H1 (cell line): ENCODE results near the gene RNF168. TPM values are rescaled to one million over a fixed set of nuclear protein-coding genes. Genes with fewer than 3 reads are reported as not detected.

ENCODE experiments used
- BACH1 ChIP-seq: IDR thresholded peaks from 2 replicates; pipeline ENCODE4 v1.6.1; 2012; ENCODE audit warnings: low read length, improper control_type of control experiment
- CTBP2 ChIP-seq: IDR thresholded peaks from 2 replicates; pipeline ENCODE4 v1.7.0; 2011; ENCODE audit warnings: borderline replicate concordance, mild to moderate bottlenecking, moderate library complexity, mixed read lengths, low read length; ENCODE audit not compliant: insufficient read depth, insufficient read length
- EZH2 ChIP-seq: fragments of 200-600 bp; sonication (generic); IDR thresholded peaks from 2 replicates; pipeline ENCODE4 v1.7.1; 2012; ENCODE audit warnings: low read depth, mild to moderate bottlenecking, moderate library complexity, low read length, inconsistent platforms; ENCODE audit not compliant: severe bottlenecking
- JUND ChIP-seq: IDR thresholded peaks from 2 replicates; pipeline ENCODE4 v1.6.1; 2011; ENCODE audit warnings: mild to moderate bottlenecking, improper control_type of control experiment, low read length
- KDM1A ChIP-seq: fragments of 200-600, 300-600 bp; sonication (generic); IDR thresholded peaks from 2 replicates; pipeline ENCODE4 v1.7.1; 2016; ENCODE audit warnings: mild to moderate bottlenecking, low read length, borderline replicate concordance
- KDM5A ChIP-seq: fragments of 200-600 bp; IDR thresholded peaks from 2 replicates; pipeline ENCODE4 v1.7.1; 2012; ENCODE audit warnings: mild to moderate bottlenecking, low read length, inconsistent platforms, mixed read lengths
- RFX5 ChIP-seq: IDR thresholded peaks from 2 replicates; pipeline ENCODE4 v1.6.1; 2011; ENCODE audit warnings: low read depth, low read length, improper control_type of control experiment, borderline replicate concordance
- SP2 ChIP-seq: IDR thresholded peaks from 2 replicates; pipeline ENCODE4 v1.6.1; 2012; ENCODE audit warnings: mild to moderate bottlenecking, low read length, inconsistent platforms
- TAF1 ChIP-seq: IDR thresholded peaks from 2 replicates; pipeline ENCODE4 v1.6.1; 2011; ENCODE audit warnings: mild to moderate bottlenecking, low read depth, low read length
- TAF7 ChIP-seq: optimal IDR thresholded peaks from 2 replicates; pipeline ENCODE3; 2011; ENCODE audit warnings: low read depth, mild to moderate bottlenecking, inconsistent platforms, low read length, moderate library complexity, borderline replicate concordance
- polyA plus RNA-seq, 7 experiments: library from polyadenylated mRNA; depleted of rRNA in 3 of 7; stranded (reverse) in 5 of 7; unstranded in 2 of 7; fragments of >200 nt in 5 of 7; fragments of 200-250 nt in 2 of 7; gene quantifications; 1 replicate in 5 of 7; 2 replicates in 1 of 7; 4 replicates in 1 of 7; pipeline versions ENCODE4 v1.2.1 to v1.2.3, GENCODE V29; 2011 to 2013; ENCODE audit warnings: missing spikeins in 2 of 7, mixed read lengths in 2 of 7
- total RNA-seq: library from RNA; stranded (reverse); fragmentation: NEBNext Ultra II Directional; extraction: Animal tissue kit (Norgen Biotek cat#: 25700); gene quantifications from 2 replicates; pipeline ENCODE4 v1.2.1, GENCODE V29; 2021
- TF ChIP-seq, protein P1 (sequence below): fragments of 300-600 bp; sonication (generic); IDR thresholded peaks from 2 replicates; pipeline ENCODE4 v1.7.1; 2012; ENCODE audit warnings: low read length, moderate library complexity, mild to moderate bottlenecking, inconsistent platforms; ENCODE audit not compliant: insufficient replicate concordance

RNF168 gene
- total and polyA plus RNA-seq, 2 of the 8 experiments (the other 6 are each of a cell fraction or from before 2014, with no cell fraction given), result 6.3 to 63.5 TPM

DNA sequence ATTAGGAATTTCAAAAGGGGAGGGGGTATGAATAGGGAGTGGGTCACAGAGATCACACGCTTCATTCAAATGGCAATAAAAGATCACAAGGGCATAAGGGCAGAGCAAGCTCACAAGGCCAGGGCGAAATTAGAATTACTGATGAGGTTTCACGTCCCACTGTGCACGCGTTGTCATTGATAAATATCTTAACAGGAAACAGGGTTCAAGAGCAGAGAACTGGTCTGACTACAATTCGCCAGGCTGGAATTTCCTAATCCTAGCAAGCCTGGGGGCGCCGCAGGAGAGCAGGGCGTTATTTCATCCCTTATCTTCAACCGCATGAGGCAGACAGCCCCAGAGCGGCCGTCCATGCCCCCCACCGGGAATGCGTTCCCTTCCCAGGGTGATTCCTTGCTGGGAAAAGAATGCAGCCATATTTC is 29.7 kb upstream of the RNF168 start (continued):
- TF ChIP-seq, protein P1, sequence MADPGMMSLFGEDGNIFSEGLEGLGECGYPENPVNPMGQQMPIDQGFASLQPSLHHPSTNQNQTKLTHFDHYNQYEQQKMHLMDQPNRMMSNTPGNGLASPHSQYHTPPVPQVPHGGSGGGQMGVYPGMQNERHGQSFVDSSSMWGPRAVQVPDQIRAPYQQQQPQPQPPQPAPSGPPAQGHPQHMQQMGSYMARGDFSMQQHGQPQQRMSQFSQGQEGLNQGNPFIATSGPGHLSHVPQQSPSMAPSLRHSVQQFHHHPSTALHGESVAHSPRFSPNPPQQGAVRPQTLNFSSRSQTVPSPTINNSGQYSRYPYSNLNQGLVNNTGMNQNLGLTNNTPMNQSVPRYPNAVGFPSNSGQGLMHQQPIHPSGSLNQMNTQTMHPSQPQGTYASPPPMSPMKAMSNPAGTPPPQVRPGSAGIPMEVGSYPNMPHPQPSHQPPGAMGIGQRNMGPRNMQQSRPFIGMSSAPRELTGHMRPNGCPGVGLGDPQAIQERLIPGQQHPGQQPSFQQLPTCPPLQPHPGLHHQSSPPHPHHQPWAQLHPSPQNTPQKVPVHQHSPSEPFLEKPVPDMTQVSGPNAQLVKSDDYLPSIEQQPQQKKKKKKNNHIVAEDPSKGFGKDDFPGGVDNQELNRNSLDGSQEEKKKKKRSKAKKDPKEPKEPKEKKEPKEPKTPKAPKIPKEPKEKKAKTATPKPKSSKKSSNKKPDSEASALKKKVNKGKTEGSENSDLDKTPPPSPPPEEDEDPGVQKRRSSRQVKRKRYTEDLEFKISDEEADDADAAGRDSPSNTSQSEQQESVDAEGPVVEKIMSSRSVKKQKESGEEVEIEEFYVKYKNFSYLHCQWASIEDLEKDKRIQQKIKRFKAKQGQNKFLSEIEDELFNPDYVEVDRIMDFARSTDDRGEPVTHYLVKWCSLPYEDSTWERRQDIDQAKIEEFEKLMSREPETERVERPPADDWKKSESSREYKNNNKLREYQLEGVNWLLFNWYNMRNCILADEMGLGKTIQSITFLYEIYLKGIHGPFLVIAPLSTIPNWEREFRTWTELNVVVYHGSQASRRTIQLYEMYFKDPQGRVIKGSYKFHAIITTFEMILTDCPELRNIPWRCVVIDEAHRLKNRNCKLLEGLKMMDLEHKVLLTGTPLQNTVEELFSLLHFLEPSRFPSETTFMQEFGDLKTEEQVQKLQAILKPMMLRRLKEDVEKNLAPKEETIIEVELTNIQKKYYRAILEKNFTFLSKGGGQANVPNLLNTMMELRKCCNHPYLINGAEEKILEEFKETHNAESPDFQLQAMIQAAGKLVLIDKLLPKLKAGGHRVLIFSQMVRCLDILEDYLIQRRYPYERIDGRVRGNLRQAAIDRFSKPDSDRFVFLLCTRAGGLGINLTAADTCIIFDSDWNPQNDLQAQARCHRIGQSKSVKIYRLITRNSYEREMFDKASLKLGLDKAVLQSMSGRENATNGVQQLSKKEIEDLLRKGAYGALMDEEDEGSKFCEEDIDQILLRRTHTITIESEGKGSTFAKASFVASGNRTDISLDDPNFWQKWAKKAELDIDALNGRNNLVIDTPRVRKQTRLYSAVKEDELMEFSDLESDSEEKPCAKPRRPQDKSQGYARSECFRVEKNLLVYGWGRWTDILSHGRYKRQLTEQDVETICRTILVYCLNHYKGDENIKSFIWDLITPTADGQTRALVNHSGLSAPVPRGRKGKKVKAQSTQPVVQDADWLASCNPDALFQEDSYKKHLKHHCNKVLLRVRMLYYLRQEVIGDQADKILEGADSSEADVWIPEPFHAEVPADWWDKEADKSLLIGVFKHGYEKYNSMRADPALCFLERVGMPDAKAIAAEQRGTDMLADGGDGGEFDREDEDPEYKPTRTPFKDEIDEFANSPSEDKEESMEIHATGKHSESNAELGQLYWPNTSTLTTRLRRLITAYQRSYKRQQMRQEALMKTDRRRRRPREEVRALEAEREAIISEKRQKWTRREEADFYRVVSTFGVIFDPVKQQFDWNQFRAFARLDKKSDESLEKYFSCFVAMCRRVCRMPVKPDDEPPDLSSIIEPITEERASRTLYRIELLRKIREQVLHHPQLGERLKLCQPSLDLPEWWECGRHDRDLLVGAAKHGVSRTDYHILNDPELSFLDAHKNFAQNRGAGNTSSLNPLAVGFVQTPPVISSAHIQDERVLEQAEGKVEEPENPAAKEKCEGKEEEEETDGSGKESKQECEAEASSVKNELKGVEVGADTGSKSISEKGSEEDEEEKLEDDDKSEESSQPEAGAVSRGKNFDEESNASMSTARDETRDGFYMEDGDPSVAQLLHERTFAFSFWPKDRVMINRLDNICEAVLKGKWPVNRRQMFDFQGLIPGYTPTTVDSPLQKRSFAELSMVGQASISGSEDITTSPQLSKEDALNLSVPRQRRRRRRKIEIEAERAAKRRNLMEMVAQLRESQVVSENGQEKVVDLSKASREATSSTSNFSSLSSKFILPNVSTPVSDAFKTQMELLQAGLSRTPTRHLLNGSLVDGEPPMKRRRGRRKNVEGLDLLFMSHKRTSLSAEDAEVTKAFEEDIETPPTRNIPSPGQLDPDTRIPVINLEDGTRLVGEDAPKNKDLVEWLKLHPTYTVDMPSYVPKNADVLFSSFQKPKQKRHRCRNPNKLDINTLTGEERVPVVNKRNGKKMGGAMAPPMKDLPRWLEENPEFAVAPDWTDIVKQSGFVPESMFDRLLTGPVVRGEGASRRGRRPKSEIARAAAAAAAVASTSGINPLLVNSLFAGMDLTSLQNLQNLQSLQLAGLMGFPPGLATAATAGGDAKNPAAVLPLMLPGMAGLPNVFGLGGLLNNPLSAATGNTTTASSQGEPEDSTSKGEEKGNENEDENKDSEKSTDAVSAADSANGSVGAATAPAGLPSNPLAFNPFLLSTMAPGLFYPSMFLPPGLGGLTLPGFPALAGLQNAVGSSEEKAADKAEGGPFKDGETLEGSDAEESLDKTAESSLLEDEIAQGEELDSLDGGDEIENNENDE, result peak; percentile 48
- TF ChIP-seq SP2, result no peak
- TF ChIP-seq KDM5A, result no peak
- TF ChIP-seq CTBP2, result peak; percentile 64
- TF ChIP-seq KDM1A, result peak; percentile 55; the same call in 1 of the 2 replicates
- no peak for TF ChIP-seq TAF7
- no peak; the same call in 1 of the 2 replicates for TF ChIP-seq JUND
- no peak for TF ChIP-seq EZH2
- no peak for TF ChIP-seq BACH1
- TF ChIP-seq RFX5, result no peak
- TF ChIP-seq TAF1, result peak; percentile 41; the same call in 1 of the 2 replicates
